GM12874 (cell line): ENCODE measurements around the gene TOPORS.
A peak's percentile ranks its signal among the peaks of the same experiment; 100 is the strongest.

Experiments
- CTCF ChIP-seq: IDR thresholded peaks from 2 replicates; pipeline ENCODE4 v1.5.1; 2011; ENCODE audit warnings: low read depth, mild to moderate bottlenecking, control low read depth, low read length, moderate library complexity; ENCODE audit not compliant: insufficient read depth

Gene TOPORS

DNA sequence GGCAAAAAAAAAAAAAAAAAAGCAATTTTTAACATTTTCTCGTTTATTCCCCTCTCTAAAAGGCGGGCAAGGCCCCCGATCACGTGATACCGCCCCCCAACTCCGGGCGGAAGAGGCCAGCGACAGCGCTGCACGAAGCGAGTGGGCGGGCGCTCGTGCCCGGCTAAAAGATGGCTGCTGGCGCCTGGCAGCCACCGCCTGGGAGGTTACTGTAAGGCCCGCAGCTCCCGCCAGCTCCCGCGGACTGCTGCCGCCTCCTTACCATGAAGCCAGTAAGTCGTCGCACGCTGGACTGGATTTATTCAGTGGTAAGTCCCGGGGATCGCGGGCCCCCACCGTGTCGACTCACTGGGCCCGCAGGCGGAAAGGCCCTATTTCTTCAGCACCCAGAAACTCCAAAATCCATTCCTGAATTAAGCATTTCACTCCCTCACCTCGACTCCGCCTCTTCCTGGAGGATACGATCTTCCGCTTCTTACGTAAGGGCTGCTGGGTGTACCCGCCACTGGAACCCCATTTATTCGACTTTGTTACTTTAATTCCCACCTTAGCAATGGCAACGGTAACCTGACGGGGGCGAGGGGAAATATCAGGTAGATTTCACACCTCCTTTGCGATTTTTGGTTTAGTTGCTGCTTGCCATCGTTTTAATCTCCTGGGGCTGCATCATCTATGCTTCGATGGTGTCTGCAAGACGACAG lies at the start of gene TOPORS, which contains the start of gene SMIM27:
TOPORS (minus strand) TSS at position 415 of the 701 bp plus-strand sequence; CDS start at position 265, 150 bp downstream.
SMIM27 (plus strand) TSS at position 156 of the 701 bp plus-strand sequence; CDS start at position 264, 108 bp downstream.
- TF ChIP-seq CTCF: no peak

DNA sequence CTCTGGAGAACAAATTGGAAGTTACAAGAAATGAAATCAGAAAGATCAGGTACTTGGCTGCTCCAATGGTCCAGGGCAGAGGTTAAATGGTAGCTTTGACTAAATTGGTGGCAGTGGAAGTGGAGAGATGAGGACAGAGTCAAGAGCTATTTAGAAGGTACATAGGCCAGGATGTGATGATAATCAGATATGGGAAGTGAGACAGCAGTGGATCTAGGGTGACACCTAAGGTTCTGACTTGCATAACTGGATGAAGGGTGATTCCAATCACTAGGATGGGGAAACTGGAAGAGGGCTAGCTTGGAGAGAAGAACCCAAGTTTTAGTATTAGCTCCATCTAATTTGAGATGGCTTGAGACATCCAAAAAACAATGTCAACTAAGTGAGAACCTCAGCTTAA lies 44.5 kb upstream of the TOPORS start:
- no peak for TF ChIP-seq CTCF

DNA sequence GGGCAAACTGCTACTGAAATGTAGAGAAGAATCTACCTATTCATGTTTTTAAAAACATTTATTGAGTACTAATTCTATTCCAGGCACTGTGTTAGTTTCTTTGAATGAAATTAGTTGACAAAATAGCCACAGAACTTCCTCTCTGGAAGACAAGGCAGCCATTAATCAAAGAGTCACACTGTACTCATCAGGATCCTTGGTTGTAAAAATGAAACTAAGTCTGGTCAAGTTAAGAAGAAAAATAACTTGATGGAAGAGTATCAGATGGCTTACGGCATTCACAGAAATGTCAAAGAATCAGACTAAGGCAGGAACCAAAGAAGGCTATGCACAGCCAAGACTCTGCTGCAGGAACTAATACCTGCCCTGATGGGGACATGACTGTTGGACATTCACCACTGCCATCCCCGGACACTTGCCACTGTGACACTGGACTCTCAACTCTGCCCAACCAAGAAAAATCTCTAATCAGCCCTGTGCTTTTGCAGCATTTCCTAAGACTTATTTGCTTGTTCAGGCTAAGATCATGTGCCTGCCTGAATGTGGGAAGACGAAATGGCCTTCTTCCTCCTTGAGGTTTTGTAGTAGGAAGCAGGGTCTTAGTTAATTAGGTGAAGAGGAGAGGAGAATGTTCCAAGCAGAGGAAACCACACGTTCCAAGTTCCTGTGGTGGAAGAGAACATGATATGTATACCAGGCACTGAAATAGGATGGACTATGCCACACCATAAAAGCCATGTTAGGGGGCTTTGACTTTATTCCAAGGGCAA lies 43.9 kb upstream of the TOPORS start:
- no peak for TF ChIP-seq CTCF

DNA sequence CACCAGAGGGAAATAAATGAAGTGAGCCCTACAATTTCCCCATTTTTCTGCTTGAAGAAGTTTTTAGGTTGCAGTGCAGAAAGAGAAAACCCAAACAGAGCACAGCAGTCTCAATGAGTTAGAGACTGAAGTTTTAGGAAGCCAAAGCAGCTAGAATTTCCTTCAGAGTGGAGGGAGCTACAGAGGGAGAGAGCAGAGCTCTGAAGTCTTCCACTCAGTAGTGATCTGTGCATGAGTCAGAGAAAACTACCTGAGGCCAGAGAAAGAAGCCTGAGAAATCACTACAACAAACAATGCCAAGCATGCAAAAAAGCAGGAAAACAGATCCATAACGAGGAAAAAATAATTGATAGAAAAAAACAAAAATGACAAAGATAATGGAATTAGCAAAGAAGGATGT lies 38.5 kb upstream of the TOPORS start:
- no peak for TF ChIP-seq CTCF

GRCh38 chr9:32590476-32590875 lies 38.1 kb upstream of the TOPORS start:
- no peak for TF ChIP-seq CTCF

GRCh38 chr9:32589083-32589723 lies 36.8 kb upstream of the TOPORS start:
- peak; percentile 34; the same call in 1 of the 2 replicates for TF ChIP-seq CTCF

GRCh38 chr9:32587901-32588300 lies 35.5 kb upstream of the TOPORS start:
- TF ChIP-seq CTCF: no peak
